PC-9 (cell line): ENCODE data around the gene PPP2R5B.

Source experiments
- EZH2 ChIP-seq: fragments of 200-600 bp; sonication (generic); IDR thresholded peaks from 2 replicates; pipeline ENCODE4 v1.8.0; 2017; ENCODE audit warnings: antibody characterized with exemption, low read depth
- TF ChIP-seq, protein P1 (sequence below): fragments of 200-600 bp; sonication (generic); conservative IDR thresholded peaks from 2 replicates; pipeline ENCODE4 v1.6.1; 2017; ENCODE audit warnings: mixed run types, antibody characterized with exemption, mild to moderate bottlenecking, moderate library complexity

- TF ChIP-seq, protein P1, sequence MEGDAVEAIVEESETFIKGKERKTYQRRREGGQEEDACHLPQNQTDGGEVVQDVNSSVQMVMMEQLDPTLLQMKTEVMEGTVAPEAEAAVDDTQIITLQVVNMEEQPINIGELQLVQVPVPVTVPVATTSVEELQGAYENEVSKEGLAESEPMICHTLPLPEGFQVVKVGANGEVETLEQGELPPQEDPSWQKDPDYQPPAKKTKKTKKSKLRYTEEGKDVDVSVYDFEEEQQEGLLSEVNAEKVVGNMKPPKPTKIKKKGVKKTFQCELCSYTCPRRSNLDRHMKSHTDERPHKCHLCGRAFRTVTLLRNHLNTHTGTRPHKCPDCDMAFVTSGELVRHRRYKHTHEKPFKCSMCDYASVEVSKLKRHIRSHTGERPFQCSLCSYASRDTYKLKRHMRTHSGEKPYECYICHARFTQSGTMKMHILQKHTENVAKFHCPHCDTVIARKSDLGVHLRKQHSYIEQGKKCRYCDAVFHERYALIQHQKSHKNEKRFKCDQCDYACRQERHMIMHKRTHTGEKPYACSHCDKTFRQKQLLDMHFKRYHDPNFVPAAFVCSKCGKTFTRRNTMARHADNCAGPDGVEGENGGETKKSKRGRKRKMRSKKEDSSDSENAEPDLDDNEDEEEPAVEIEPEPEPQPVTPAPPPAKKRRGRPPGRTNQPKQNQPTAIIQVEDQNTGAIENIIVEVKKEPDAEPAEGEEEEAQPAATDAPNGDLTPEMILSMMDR: no peak
- TF ChIP-seq EZH2: no peak
These were observed 11.2 kb upstream of the PPP2R5B start for GRCh38 chr11:64913171-64913727.
